Non-pigmented ciliary epithelial cell (primary cell): ENCODE measurements around the gene FABP2.
"Not testable (repeated sequence)": the region's sequence is repeated elsewhere in the genome, so short reads cannot be mapped to it uniquely, and the experiment has no call there.

ENCODE experiments used
- DNase-seq: peaks from one replicate; pipeline ENCODE4 v3.0.0-alpha.2; 2010; ENCODE audit warnings: low read depth

The FABP2 gene

GRCh38 chr4:119321921-119322687 lies at the start of gene FABP2:
FABP2 (minus strand) TSS chr4:119322138; CDS start chr4:119322102, 36 bp downstream.
- DNase-seq, result no peak

GRCh38 chr4:119370951-119371683 lies 49.2 kb upstream of the FABP2 start:
- not testable (repeated sequence) for DNase-seq

GRCh38 chr4:119370392-119370791 lies 48.5 kb upstream of the FABP2 start:
- peak; percentile 51 for DNase-seq

GRCh38 chr4:119366802-119367201 lies 44.9 kb upstream of the FABP2 start:
- DNase-seq, result not testable (repeated sequence)

- DNase-seq, result not testable (repeated sequence)
These were observed 42.3 kb upstream of the FABP2 start for GRCh38 chr4:119364203-119364602.

- not testable (repeated sequence) for DNase-seq
These were observed 41.4 kb upstream of the FABP2 start for GRCh38 chr4:119363372-119363771.

GRCh38 chr4:119362413-119362812 lies 40.5 kb upstream of the FABP2 start:
- not testable (repeated sequence) for DNase-seq

- not testable (repeated sequence) for DNase-seq
These were observed 37.9 kb upstream of the FABP2 start for GRCh38 chr4:119359873-119360272.

- not testable (repeated sequence) for DNase-seq
These were observed 34.9 kb upstream of the FABP2 start for GRCh38 chr4:119356796-119357195.

- not testable (repeated sequence) for DNase-seq
These were observed 34.1 kb upstream of the FABP2 start for GRCh38 chr4:119356041-119356440.

- not testable (repeated sequence) for DNase-seq
These were observed 31.4 kb upstream of the FABP2 start for GRCh38 chr4:119353364-119353763.

GRCh38 chr4:119348169-119348568 lies 26.2 kb upstream of the FABP2 start:
- not testable (repeated sequence) for DNase-seq

GRCh38 chr4:119343293-119343692 lies 21.4 kb upstream of the FABP2 start:
- DNase-seq, result not testable (repeated sequence)

GRCh38 chr4:119339895-119340294 lies 18.0 kb upstream of the FABP2 start:
- DNase-seq, result not testable (repeated sequence)

- DNase-seq, result no peak
These were observed 15.1 kb upstream of the FABP2 start for GRCh38 chr4:119337010-119337409.

GRCh38 chr4:119336332-119336979 lies 14.5 kb upstream of the FABP2 start:
- not testable (repeated sequence) for DNase-seq

- DNase-seq, result no peak
These were observed 8.1 kb upstream of the FABP2 start for GRCh38 chr4:119329835-119330620.

- no peak for DNase-seq
These were observed 6.8 kb upstream of the FABP2 start for GRCh38 chr4:119328695-119329094.

GRCh38 chr4:119317990-119318389 lies 3.9 kb downstream of the FABP2 start:
- no peak for DNase-seq

- no peak for DNase-seq
These were observed 6.9 kb downstream of the FABP2 start for GRCh38 chr4:119315036-119315435.

- no peak for DNase-seq
These were observed 7.6 kb downstream of the FABP2 start for GRCh38 chr4:119314356-119314755.

- no peak for DNase-seq
These were observed 8.7 kb downstream of the FABP2 start for GRCh38 chr4:119313237-119313636.
